Left lung (tissue), 10 donors: ENCODE results near the gene RALGPS1. TPM values are rescaled to one million over a fixed set of nuclear protein-coding genes. Genes with fewer than 3 reads are reported as not detected.

Experiments used
- ATAC-seq: fragments of 200-7000 bp; cut with Tn5 transposase; one replicate; pipeline ENCODE4 v1.9.1; 2020; ENCODE audit warnings: moderate library complexity
- DNase-seq, 4 donors: peaks; one replicate each; pipeline ENCODE4 v3.0.0-alpha.2; 2013 to 2020
- H3K27ac ChIP-seq, 2 donors: fragments of 200-600 bp; sonication (generic) in 1 of 2; one replicate each; pipeline versions ENCODE4 v1.5.0 to v1.8.0; 2020 to 2021
- H3K27me3 ChIP-seq, 2 donors: fragments of 200-600 bp; sonication (generic) in 1 of 2; one replicate each; pipeline versions ENCODE4 v1.5.0 to v1.8.0; 2020 to 2021
- H3K36me3 ChIP-seq, 2 donors: fragments of 200-600 bp; sonication (generic) in 1 of 2; one replicate each; pipeline versions ENCODE4 v1.5.0 to v1.8.0; 2020 to 2021
- H3K4me1 ChIP-seq, 2 donors: fragments of 200-600 bp; one replicate each; pipeline ENCODE4 v1.8.0; 2021
- H3K4me3 ChIP-seq, 2 donors: fragments of 200-600 bp; sonication (generic) in 1 of 2; one replicate each; pipeline versions ENCODE4 v1.5.0 to v1.8.0; 2020 to 2021; ENCODE audit warnings: mild to moderate bottlenecking in 1 of 2
- H3K9me3 ChIP-seq, 2 donors: fragments of 200-600 bp; sonication (generic) in 1 of 2; one replicate each; pipeline versions ENCODE4 v1.5.0 to v1.8.0; 2020 to 2021
- CTCF ChIP-seq, 2 donors: fragments of 200-600 bp; sonication (generic) in 1 of 2; IDR thresholded peaks; one replicate each; pipeline versions ENCODE4 v1.5.0 to v1.8.0; 2021; ENCODE audit warnings: antibody characterized with exemption in 2 of 2
- intact Hi-C, 2 donors: fragments of 100-400 bp; cut with DNase I; formaldehyde crosslinking; loops; one replicate each; pipeline versions ENCODE4 v1.11.2 to v1.14.2; 2022
- polyA plus RNA-seq, 6 donors: library from polyadenylated mRNA; unstranded; fragments of 120-200 nt; gene quantifications; one replicate each; pipeline ENCODE4 v1.2.1, GENCODE V29; 2013; ENCODE audit not compliant: insufficient read length in 6 of 6
- total RNA-seq, 2 donors: library from RNA; stranded (reverse); fragmentation: NEBNext Ultra II Directional; extraction: Animal tissue kit (Norgen Biotek cat#: 25700); gene quantifications; one replicate each; pipeline ENCODE4 v1.2.1, GENCODE V29; 2021
- donor health status: DM: no; HTN: yes; CAD: no.
- donor health status: DM: no; HTN: no; CAD: no.

RALGPS1 gene
- total and polyA plus RNA-seq, 8 donors: 11.9 to 27.6 (median 21.5) TPM

DNA sequence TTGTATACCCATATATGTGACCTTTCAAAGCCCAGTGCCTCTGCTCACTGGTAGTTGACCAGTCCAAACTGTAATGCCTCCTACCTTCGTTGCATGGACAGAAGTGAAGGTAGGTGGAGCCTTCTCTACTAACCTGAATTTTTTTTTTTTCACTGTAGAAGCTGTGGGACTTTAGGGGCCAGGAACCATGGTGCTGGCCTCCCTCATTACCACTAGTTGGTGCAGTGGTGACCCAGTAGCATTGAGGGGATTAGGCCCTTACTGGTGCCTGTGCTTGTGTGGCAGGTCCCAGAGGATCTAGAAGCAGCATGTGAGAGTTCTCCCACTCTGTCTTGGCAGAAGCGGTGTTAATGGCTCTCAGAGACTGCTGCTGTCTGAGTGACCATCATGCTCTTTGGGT, 2.3 kb downstream of the RALGPS1 start:
- ATAC-seq (no peak), DNase-seq (no peak)
- no peak for TF ChIP-seq CTCF (IDR thresholded peaks at IDR 0.05)
- Histone ChIP-seq H3K4me1 (peaks cover 0 to 18% of the 10 kb centered on the region in 2 donors), H3K36me3 (no peaks in the 10 kb centered on the region), H3K4me3 (no peak overlapping the region), H3K27me3 (peaks cover 0 to 12% of the 10 kb centered on the region in 2 donors), H3K27ac (no peak overlapping the region), H3K9me3 (no peaks in the 10 kb centered on the region)
- intact Hi-C loops: no loop called here

GRCh38 chr9:126919193-126919592, 4.6 kb downstream of the RALGPS1 start:
- Histone ChIP-seq H3K27ac (no peak overlapping the region), H3K27me3 (no peaks in the 10 kb centered on the region), H3K36me3 (no peaks in the 10 kb centered on the region), H3K9me3 (no peaks in the 10 kb centered on the region), H3K4me1 (peaks cover 0 to 14% of the 10 kb centered on the region in 2 donors), H3K4me3 (no peak overlapping the region)
- no peak for ATAC-seq
- no peak for TF ChIP-seq CTCF (IDR thresholded peaks at IDR 0.05)
- intact Hi-C loops: no loop called here
- no peak for DNase-seq

DNA sequence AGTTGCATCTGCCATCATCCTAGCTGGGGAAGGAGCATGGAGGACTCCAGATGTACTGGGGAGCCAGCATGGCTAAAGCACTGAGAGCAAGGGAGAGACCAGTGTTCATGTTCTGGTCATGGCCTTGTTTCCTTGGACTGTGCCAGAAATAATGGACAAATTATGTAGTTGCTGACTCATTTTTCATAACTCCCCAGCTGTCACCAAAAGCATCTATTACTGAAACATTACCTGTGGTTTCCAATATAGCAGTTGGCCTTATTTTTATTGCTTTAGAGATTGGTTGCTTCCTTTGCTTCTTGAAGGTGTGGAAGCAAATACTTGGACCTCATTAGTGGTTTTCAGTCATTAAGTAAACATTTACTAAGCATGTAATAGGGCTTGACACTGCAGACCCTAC, 11.3 kb downstream of the RALGPS1 start:
- no peaks in the 10 kb centered on the region for H3K4me1 ChIP-seq
- H3K27ac ChIP-seq: no peak overlapping the region
- no peaks in the 10 kb centered on the region for H3K36me3 ChIP-seq
- intact Hi-C loops: no loop called here
- H3K9me3 ChIP-seq: no peaks in the 10 kb centered on the region
- no peaks in the 10 kb centered on the region for H3K27me3 ChIP-seq
- no peak for DNase-seq
- no peak overlapping the region for H3K4me3 ChIP-seq
- no peak for TF ChIP-seq CTCF (IDR thresholded peaks at IDR 0.05)
- no peak for ATAC-seq

GRCh38 chr9:126926364-126926763, 11.8 kb downstream of the RALGPS1 start:
- no peak for ATAC-seq
- Histone ChIP-seq H3K4me1 (no peaks in the 10 kb centered on the region), H3K36me3 (no peaks in the 10 kb centered on the region), H3K27me3 (no peaks in the 10 kb centered on the region), H3K27ac (no peak overlapping the region), H3K9me3 (no peaks in the 10 kb centered on the region), H3K4me3 (no peak overlapping the region)
- no peak for TF ChIP-seq CTCF (IDR thresholded peaks at IDR 0.05)
- intact Hi-C loops: no loop called here
- DNase-seq: no peak

- Histone ChIP-seq H3K27ac (no peak overlapping the region), H3K4me1 (no peaks in the 10 kb centered on the region), H3K36me3 (no peaks in the 10 kb centered on the region), H3K27me3 (no peaks in the 10 kb centered on the region), H3K9me3 (no peaks in the 10 kb centered on the region), H3K4me3 (no peak overlapping the region)
- ATAC-seq (peak; percentile 16), DNase-seq (no peak)
- no peak for TF ChIP-seq CTCF (IDR thresholded peaks at IDR 0.05)
- intact Hi-C loops: no loop called here
Measured at GRCh38 chr9:126927419-126927818, 12.8 kb downstream of the RALGPS1 start.
